K562 treated with DMSO at 1 percent for 12 hours (cell line): ENCODE data around the gene MT1H. TPM values are rescaled to one million over a fixed set of nuclear protein-coding genes. Genes with fewer than 3 reads are reported as not detected.

Experiments
- total RNA-seq: library from RNA; unstranded; fragments of 300-600 nt; gene quantifications from 2 replicates; pipeline ENCODE4 v1.2.3, GENCODE V29; 2022; ENCODE audit not compliant: insufficient read depth

MT1H gene
- not detected in 2 replicates for total RNA-seq

DNA sequence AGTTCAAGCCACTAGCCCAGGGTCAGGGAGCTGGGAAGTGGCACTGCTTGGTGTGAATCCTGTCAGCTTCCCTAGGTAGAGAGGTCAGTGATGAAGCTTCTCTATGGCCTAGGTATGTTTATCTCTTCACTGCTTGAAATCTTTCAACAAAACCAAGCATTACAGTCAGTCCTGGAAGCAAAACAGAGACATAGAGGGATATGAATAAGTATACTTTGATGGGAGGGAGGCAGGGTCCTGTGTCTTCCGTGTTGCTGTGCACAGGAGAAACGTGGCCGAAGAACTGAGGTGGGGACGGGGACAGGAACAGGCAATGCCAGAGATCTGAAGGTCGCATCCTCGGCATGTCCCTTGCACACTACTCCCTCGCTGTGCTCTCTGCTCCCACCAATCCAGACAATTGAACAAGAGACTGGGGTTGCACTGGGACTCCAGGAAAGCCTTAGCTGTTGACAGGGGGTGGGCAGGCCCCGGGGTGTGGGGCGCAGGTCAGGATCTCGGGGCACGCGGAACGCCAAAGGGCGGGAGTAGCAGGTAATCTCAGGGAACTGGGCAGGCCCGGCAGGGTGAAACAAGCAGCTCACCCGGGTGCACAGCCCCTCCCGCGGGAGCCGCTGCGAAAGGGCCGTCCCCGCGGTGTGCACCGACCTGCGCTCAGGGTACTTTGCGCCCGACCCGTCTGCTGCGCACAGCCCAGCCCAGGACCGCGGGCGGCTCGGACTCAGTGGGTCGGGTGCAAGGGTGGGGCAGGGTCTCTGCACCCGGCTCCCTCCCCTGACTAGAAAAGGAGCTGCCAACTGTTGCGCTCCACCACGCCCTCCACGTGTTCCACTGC lies at the start of gene MT1H:
Gene MT1H (plus strand): TSS at position 810 of the 835 bp plus-strand sequence. CDS start 71 bp downstream, outside the sequence.

DNA sequence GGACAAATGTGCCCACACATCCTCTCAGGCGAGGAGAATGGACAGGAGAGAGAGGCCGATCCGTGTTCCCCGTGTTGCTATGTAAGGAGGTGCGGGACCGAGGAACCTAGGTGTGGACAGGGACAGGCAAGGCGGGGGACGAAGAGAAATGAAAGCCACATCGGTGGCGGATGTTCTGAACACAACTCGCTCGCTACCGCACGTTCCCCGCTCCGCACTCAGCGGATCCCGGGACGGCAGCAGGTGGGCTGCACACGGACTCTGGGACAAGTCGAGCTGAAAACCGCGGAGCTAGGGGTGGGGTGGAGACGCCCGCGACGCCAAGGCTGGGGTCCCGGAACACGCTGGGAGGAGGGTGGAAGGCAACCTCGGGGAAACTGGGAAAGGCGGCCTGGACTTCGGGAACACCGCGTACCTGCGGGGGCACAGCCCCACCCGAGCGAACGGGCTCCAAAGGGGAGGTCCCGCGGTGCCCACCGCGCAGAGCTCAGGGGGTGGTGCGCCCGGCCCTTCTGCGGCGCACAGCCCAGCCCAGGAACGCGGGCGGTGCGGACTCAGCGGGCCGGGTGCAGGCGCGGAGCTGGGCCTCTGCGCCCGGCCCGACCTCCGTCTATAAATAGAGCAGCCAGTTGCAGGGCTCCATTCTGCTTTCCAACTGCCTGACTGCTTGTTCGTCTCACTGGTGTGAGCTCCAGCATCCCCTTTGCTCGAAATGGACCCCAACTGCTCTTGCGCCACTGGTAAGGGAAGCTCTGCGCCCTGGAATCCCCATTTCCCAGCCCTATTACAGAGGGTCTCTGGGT lies 44.3 kb upstream of the MT1H start, which contains the start of gene MT1E:
Gene MT1E (plus strand): TSS at position 642 of the 803 bp plus-strand sequence. CDS start 71 bp downstream, at position 713.

GRCh38 chr16:56632156-56632847 lies 37.3 kb upstream of the MT1H start, which contains the start of gene MT1M:
Gene MT1M (plus strand): TSS chr16:56632659. CDS start chr16:56632732, 73 bp downstream.

GRCh38 chr16:56637814-56638750 lies 31.5 kb upstream of the MT1H start, which contains the start of gene MT1A:
Gene MT1A (plus strand): TSS chr16:56638666. CDS start chr16:56638739, 73 bp downstream.

GRCh38 chr16:56651586-56651985 lies 18.0 kb upstream of the MT1H start, which contains the start of gene MT1B:
Gene MT1B (plus strand): TSS chr16:56651886. CDS start chr16:56651954, 68 bp downstream.

DNA sequence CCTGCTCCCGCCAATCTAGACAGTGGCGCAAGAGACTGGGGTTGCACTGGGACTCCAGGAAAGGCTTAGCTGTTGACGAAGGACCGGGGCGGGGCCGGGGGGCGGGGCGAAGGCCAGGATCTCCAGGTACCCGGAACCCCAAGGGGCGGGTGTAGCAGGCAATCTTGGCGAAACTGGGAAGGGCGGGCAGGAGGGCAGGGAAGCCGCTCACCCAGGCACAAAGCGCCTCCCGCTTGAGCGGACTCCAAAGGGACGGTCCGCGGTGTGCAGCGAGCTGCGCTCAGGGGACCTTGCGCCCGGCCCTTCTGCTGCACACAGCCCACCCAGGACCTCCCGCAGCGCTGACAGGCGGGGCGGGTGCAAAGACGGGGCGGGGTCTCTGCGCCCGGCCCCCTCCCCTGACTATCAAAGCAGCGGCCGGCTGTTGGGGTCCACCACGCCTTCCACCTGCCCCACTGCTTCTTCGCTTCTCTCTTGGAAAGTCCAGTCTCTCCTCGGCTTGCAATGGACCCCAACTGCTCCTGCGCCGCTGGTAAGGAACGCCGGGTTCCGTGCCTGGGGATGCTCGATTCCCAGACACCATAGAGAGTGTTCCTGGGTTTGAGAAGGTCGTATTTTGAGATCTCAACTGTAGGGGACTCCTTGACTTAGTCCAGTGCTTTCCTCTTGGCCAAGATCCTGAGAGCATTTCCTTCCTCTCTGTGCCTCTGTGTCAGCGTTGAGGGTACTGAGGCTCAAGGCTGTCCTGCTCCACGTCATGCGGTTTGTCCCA lies 11.9 kb upstream of the MT1H start, which contains the start of gene MT1F:
Gene MT1F (plus strand): TSS at position 405 of the 772 bp plus-strand sequence. CDS start 100 bp downstream, at position 505.

GRCh38 chr16:56667581-56668571 lies 1.7 kb upstream of the MT1H start, which contains the start of gene MT1G:
Gene MT1G (minus strand): TSS chr16:56668065. CDS start chr16:56667993, 72 bp downstream.

DNA sequence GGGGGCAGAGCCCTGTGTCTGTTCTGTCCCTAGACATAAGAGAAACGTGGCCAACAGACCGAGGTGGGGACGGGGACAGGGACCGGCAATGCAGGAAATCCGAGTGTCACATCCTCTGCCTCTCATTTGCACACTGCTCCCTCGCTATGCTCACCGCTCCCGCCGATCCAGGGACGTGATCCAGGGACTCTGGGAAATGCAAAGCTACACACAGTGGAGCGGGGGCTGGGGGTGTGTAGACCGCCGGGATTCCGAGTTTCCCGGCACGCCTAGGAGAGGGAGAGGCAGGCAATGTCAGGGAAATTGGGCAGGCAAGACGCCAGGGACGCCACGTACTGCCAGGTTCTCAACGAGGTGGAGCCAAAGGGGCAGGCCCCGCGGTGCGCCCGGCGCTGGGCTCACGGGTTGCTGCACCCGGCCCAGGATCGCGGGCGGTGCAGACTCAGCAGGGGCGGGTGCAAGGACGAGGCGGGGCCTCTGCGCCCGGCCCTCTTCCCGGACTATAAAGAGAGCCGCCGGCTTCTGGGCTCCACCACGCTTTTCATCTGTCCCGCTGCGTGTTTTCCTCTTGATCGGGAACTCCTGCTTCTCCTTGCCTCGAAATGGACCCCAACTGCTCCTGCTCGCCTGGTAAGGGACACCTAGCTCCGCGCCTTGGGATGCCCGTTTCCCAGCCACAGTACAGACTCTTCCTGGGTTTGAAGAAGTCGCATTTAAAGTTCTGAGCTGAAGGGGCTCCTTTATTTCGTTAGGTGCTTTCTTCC lies 12.5 kb downstream of the MT1H start, which contains the start of gene MT1X:
Gene MT1X (plus strand): TSS at position 532 of the 764 bp plus-strand sequence. CDS start 71 bp downstream, at position 603.

Other genes with a start within 250 kb of the MT1H start
- gene AMFR, start 244.3 kb upstream of the MT1H start, total RNA-seq = 80.8 and 114 TPM in 2 replicates
- gene NUDT21, start 218.5 kb upstream of the MT1H start, total RNA-seq = 50.5 and 50.7 TPM in 2 replicates
- gene OGFOD1, start 218.3 kb upstream of the MT1H start, total RNA-seq = 13.1 and 23.9 TPM in 2 replicates
- gene BBS2, start 149.8 kb upstream of the MT1H start, total RNA-seq = 11.7 and 17.8 TPM in 2 replicates
- gene MT4, start 104.7 kb upstream of the MT1H start, total RNA-seq = not detected in 2 replicates
- gene MT3, start 80.3 kb upstream of the MT1H start, total RNA-seq = not detected in 2 replicates
- gene MT2A, start 61.2 kb upstream of the MT1H start, total RNA-seq = 28.0 and 34.8 TPM in 2 replicates
- not detected in 2 replicates for gene MT1E, start 44.0 kb upstream of the MT1H start, total RNA-seq
- not detected in 2 replicates for gene MT1M, start 37.2 kb upstream of the MT1H start, total RNA-seq
- gene MT1A, start 31.1 kb upstream of the MT1H start, total RNA-seq = not detected in 2 replicates
- not detected in 2 replicates for gene MT1B, start 17.9 kb upstream of the MT1H start, total RNA-seq
- gene MT1F, start 11.9 kb upstream of the MT1H start, total RNA-seq = not detected in 2 replicates
- not detected in 2 replicates for gene MT1G, start 1.7 kb upstream of the MT1H start, total RNA-seq
- 16.4 and 18.1 TPM in 2 replicates for gene MT1X, start 12.7 kb downstream of the MT1H start, total RNA-seq
- 49.1 and 76.9 TPM in 2 replicates for gene NUP93, start 60.3 kb downstream of the MT1H start, total RNA-seq
- not detected in 2 replicates for gene SLC12A3, start 195.4 kb downstream of the MT1H start, total RNA-seq